ENCODE data around the gene TSSC4.

- TF ChIP-seq CTCF (IDR thresholded peaks at IDR 0.05) (no peak), POLR2AphosphoS5 (IDR thresholded peaks at IDR 0.05) (no peak), POLR2A (IDR thresholded peaks at IDR 0.05) (no peak)
These were observed 22.8 kb downstream of the TSSC4 start for GRCh38 chr11:2423157-2424025.

All from gastroesophageal sphincter (tissue), 3 donors.